KG1 (cell line): ENCODE data around the gene BICDL2.
A peak's percentile ranks its signal among the peaks of the same experiment; 100 is the strongest.

Experiments
- DNase-seq: peaks from one replicate; lab custom pipeline; 2025; lab: John Stamatoyannopoulos, UW

BICDL2 gene

GRCh38 chr16:3009568-3010390, 27.0 kb downstream of the BICDL2 start:
- no peak for DNase-seq

GRCh38 chr16:3008690-3009037, 28.1 kb downstream of the BICDL2 start:
- DNase-seq, result no peak

DNA sequence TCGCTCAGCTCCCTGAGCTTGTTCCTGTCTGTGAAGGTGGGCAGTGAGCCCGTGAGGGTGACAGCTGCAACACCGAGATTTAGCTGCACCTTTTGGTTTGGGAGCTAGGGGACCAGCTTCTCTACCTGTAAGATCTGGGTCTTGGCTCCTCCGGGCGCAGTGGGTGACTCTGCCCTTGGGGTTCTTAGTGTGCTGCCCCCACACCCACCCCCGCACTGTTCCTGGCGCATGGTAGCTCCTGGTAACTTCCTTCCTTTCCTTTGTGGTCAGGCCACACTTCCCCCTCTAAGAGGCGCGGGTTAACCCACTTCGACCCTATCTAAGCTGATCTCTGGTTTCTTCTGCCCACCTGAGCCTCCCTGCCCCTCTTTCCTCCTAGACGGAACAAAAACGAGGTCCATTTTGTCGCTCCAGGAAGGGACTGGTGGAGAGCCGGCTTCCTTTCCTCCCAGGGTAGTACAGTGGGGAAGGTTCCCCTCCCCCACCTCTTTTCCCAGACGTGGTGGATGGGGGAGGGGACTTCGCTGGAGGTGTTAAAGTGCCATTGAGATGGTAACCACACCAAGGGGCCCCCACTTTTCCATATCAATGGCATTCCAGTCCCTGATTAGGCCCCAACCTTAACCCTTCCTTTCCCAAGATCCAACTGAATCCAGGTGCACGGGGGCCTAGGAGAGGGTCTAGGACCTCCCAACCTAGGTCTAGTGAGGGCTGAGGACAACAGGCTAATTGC, 28.6 kb downstream of the BICDL2 start:
- peak; percentile 28 for DNase-seq

GRCh38 chr16:3007059-3007956, 29.4 kb downstream of the BICDL2 start:
- peak; percentile 38 for DNase-seq

- DNase-seq, result peak; percentile 18
Observed at GRCh38 chr16:3004781-3005284, 31.9 kb downstream of the BICDL2 start.

DNA sequence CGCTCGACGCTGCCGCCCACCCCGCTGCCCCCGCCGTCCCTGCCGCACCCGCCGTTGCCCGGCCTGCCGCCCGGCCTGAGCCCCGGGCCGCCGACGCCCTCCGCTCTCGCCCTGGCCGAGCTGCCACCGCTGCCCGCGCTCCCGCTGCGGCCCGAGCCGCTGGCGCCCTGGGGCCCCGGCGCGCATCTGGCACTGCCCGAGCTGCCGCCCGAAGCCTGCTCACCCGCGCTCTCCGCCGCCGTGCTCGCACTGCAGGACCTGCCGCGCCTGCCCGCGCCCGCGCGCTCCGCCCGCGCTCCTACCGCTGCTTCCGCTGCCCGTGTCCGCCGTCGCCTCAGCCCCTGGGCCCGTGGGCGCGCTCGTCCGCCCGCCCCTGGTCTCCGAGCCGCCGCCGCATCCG, 32.4 kb downstream of the BICDL2 start:
- DNase-seq, result no peak

- peak; percentile 97 for DNase-seq
Observed at GRCh38 chr16:3003582-3004270, 33.0 kb downstream of the BICDL2 start.

- DNase-seq, result no peak
Observed at GRCh38 chr16:3001316-3001715, 35.4 kb downstream of the BICDL2 start.

GRCh38 chr16:3000540-3000939, 36.2 kb downstream of the BICDL2 start:
- DNase-seq, result no peak

DNA sequence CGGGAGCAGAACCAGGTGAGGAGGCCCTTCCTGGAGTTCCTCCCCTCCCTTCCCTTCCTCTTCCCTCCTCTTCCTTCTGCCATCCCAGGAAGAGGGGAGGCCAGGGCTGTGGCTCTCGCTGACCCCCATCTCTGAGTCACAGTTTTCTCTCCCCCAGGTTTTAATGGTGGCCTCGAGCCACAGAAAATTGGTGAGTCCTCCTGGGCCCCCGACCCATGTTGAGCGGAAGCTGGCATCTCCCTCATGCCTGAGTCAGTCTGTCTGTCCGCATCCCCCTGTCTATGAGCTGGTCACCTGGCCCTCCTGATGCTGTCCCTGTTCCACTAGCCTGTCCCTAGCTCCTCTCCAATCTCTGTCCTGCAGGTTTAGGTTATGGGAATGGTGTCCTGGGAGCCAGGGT, 36.8 kb downstream of the BICDL2 start:
- no peak for DNase-seq

- DNase-seq, result no peak
Observed at GRCh38 chr16:2996298-2996697, 40.4 kb downstream of the BICDL2 start.

GRCh38 chr16:2992383-2993081, 44.2 kb downstream of the BICDL2 start:
- no peak for DNase-seq

- DNase-seq, result no peak
Observed at GRCh38 chr16:2991566-2992261, 45.0 kb downstream of the BICDL2 start.

GRCh38 chr16:2990891-2991290, 45.9 kb downstream of the BICDL2 start:
- DNase-seq, result no peak

DNA sequence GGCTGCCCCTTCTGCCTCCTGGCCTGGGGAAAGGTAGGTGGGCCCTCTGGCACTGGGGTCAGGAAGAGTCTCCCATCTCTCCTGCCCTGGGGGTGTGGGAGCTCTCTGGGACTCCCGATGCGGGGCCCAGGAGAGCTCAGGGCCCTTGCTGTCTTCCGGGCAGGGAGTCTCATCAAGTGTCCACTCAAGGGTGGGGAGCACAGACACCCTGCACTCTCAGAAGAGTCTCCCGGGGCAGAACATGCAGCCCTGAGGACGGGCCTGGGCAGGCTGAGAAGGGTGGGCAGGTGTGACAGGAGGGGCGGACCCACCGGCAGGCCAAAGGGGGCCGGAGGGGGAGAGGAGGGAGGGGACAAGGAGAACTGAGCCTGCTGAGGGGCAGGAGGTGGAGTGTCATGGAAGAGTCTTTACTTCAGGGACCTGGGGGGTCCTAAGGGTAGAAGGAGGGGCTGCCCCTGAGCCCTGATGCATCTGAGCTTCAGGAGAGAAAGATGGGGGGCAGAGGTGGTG, 48.1 kb downstream of the BICDL2 start:
- DNase-seq, result no peak

GRCh38 chr16:2987833-2988232, 48.9 kb downstream of the BICDL2 start:
- DNase-seq, result no peak

- DNase-seq, result no peak
Observed at GRCh38 chr16:2987286-2987685, 49.5 kb downstream of the BICDL2 start.

- DNase-seq, result no peak
Observed at GRCh38 chr16:2986623-2987188, 50.0 kb downstream of the BICDL2 start.

- no peak for DNase-seq
Observed at GRCh38 chr16:2985893-2986355, 50.8 kb downstream of the BICDL2 start.

GRCh38 chr16:2985462-2985861, 51.3 kb downstream of the BICDL2 start:
- no peak for DNase-seq
